ENCODE data around the gene PPIL1. TPM values are rescaled to one million over a fixed set of nuclear protein-coding genes. Genes with fewer than 3 reads are reported as not detected.

Gene PPIL1
- total and polyA plus RNA-seq, 2 of the 13 experiments (the other 11 are each of a cell fraction or from before 2014, with no cell fraction given) = 74.2 to 144 TPM

DNA sequence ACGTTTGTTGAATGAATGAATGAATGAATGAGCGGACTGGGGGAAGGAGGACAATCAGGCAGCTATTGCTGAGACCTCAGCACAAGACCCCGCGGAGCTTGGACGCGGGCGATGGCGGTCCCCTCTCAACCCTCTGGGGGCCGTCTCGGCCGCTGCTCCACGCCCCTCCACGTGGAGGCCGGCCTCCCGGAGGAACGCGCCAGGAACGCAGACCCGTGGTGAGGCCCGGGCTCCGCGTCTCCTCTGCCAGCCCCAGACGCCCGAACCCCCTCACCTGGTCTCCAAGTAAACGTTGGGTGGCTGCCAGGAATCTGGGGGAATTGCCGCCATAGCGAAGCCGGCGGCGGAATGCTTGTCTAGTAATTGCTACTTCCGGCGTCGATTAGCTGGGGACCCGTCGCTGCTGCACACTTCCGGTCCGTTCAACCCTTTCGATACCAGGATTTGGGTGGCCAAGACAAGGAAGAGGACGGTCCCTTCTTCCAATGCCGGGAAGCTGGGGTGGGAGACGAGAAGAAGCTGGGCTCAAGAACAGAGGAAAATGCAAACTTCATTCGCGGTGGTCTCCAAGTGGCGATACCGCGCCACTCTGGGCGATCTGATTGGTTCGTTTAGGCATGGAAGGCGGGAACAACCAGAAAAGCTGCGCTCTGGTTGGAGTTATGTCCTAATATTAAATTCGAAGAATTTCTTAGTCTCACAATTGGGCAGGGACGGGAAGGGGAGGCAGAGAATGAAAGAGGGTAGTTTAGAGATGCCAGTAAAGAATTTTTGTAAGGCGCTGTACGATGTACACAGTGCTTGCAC lies at the start of gene PPIL1 (continued):
- TF ChIP-seq, protein P1, sequence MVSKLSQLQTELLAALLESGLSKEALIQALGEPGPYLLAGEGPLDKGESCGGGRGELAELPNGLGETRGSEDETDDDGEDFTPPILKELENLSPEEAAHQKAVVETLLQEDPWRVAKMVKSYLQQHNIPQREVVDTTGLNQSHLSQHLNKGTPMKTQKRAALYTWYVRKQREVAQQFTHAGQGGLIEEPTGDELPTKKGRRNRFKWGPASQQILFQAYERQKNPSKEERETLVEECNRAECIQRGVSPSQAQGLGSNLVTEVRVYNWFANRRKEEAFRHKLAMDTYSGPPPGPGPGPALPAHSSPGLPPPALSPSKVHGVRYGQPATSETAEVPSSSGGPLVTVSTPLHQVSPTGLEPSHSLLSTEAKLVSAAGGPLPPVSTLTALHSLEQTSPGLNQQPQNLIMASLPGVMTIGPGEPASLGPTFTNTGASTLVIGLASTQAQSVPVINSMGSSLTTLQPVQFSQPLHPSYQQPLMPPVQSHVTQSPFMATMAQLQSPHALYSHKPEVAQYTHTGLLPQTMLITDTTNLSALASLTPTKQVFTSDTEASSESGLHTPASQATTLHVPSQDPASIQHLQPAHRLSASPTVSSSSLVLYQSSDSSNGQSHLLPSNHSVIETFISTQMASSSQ (IDR thresholded peaks at IDR 0.05; ENCODE audit: low read depth) = no peak; the same call in none of the 2 replicates
- TF ChIP-seq, protein P1 (CRISPR knock-in tag; IDR thresholded peaks at IDR 0.05; ENCODE audit: borderline replicate concordance) = peak; percentile 45; the same call in 1 of the 2 replicates
- peak; percentile 100 for TF ChIP-seq GABPB1 (CRISPR knock-in tag; IDR thresholded peaks at IDR 0.05)
- TF ChIP-seq, protein P2, sequence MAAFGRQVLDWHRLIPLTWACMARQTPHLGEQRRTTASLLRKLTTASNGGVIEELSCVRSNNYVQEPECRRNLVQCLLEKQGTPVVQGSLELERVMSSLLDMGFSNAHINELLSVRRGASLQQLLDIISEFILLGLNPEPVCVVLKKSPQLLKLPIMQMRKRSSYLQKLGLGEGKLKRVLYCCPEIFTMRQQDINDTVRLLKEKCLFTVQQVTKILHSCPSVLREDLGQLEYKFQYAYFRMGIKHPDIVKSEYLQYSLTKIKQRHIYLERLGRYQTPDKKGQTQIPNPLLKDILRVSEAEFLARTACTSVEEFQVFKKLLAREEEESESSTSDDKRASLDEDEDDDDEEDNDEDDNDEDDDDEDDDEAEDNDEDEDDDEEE (CRISPR knock-in tag; IDR thresholded peaks at IDR 0.05) = no peak; the same call in 1 of the 2 replicates
- peak; percentile 66; the same call in 1 of the 2 replicates for TF ChIP-seq ZNF564 (CRISPR knock-in tag; IDR thresholded peaks at IDR 0.05)
- TF ChIP-seq ZNF441 (CRISPR knock-in tag; IDR thresholded peaks at IDR 0.05; ENCODE audit: borderline replicate concordance) = peak; percentile 74
- TF ChIP-seq CBX2 (IDR thresholded peaks at IDR 0.05; ENCODE audit: low read depth, low read length) = no peak
- TF ChIP-seq CBX2 (CRISPR knock-in tag; IDR thresholded peaks at IDR 0.05; ENCODE audit: low read depth) = no peak; the same call in 1 of the 2 replicates
- TF ChIP-seq ZNF335 (CRISPR knock-in tag; IDR thresholded peaks at IDR 0.05) = peak; percentile 90
- TF ChIP-seq ZZZ3 (CRISPR knock-in tag; IDR thresholded peaks at IDR 0.05; ENCODE audit: borderline replicate concordance) = peak; percentile 74; the same call in 1 of the 2 replicates
- peak; percentile 86 for TF ChIP-seq LCORL (IDR thresholded peaks at IDR 0.05)
- TF ChIP-seq LCORL (CRISPR knock-in tag; IDR thresholded peaks at IDR 0.05) = peak; percentile 80
- peak; percentile 86; the same call in 1 of the 2 replicates for TF ChIP-seq EEA1 (CRISPR knock-in tag; IDR thresholded peaks at IDR 0.05; ENCODE audit: borderline replicate concordance)
- TF ChIP-seq, protein P3, sequence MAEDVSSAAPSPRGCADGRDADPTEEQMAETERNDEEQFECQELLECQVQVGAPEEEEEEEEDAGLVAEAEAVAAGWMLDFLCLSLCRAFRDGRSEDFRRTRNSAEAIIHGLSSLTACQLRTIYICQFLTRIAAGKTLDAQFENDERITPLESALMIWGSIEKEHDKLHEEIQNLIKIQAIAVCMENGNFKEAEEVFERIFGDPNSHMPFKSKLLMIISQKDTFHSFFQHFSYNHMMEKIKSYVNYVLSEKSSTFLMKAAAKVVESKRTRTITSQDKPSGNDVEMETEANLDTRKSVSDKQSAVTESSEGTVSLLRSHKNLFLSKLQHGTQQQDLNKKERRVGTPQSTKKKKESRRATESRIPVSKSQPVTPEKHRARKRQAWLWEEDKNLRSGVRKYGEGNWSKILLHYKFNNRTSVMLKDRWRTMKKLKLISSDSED (CRISPR knock-in tag; IDR thresholded peaks at IDR 0.05) = no peak
- no peak; the same call in 1 of the 2 replicates for TF ChIP-seq REL (CRISPR knock-in tag; conservative IDR thresholded peaks at IDR 0.05)
- TF ChIP-seq, protein P4, sequence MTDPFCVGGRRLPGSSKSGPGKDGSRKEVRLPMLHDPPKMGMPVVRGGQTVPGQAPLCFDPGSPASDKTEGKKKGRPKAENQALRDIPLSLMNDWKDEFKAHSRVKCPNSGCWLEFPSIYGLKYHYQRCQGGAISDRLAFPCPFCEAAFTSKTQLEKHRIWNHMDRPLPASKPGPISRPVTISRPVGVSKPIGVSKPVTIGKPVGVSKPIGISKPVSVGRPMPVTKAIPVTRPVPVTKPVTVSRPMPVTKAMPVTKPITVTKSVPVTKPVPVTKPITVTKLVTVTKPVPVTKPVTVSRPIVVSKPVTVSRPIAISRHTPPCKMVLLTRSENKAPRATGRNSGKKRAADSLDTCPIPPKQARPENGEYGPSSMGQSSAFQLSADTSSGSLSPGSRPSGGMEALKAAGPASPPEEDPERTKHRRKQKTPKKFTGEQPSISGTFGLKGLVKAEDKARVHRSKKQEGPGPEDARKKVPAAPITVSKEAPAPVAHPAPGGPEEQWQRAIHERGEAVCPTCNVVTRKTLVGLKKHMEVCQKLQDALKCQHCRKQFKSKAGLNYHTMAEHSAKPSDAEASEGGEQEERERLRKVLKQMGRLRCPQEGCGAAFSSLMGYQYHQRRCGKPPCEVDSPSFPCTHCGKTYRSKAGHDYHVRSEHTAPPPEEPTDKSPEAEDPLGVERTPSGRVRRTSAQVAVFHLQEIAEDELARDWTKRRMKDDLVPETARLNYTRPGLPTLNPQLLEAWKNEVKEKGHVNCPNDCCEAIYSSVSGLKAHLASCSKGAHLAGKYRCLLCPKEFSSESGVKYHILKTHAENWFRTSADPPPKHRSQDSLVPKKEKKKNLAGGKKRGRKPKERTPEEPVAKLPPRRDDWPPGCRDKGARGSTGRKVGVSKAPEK (CRISPR knock-in tag; IDR thresholded peaks at IDR 0.05; ENCODE audit: borderline replicate concordance) = peak; percentile 92; the same call in 1 of the 2 replicates
- 0 out of 2 replicates have a peak, but pooled peaks have one; percentile 88 for TF ChIP-seq CHCHD3 (CRISPR knock-in tag; IDR thresholded peaks at IDR 0.05)
- peak; percentile 88 for TF ChIP-seq HIVEP1 (CRISPR knock-in tag; IDR thresholded peaks at IDR 0.05)

Measured in HepG2 (cell line).